ENCODE measurements around the gene GPN1.
A peak's percentile ranks its signal among the peaks of the same experiment; 100 is the strongest.

GPN1 gene

DNA sequence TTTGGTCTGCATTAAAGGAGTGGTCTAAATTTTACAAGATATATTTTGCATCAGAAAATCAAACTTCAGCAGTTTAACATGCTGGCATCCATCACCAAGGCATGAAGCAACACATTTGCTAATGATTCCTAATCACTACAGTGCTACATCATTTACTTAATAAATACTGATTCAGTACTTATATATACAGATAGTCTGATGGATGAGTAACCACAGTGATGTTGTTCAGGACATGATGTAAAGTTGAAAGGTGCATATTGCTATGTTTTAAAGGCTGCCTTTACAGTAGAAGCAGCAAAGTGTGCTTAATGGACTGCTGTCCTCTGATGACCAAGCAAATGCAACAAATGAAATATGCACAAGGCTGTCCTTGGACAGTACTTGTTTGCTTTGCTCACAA is 23.5 kb downstream of the GPN1 start:
- H3K36me3 ChIP-seq (ENCODE audit: control insufficient read depth, insufficient read depth, low read length), result peaks cover 97% of the 10 kb centered on the region
- no peaks in the 10 kb centered on the region for H3K9me3 ChIP-seq (ENCODE audit: control insufficient read depth, low read length)
- no peaks in the 10 kb centered on the region for H3K4me1 ChIP-seq (ENCODE audit: control insufficient read depth, insufficient read depth, low read length, poor library complexity, severe bottlenecking)
- H3K4me3 ChIP-seq (ENCODE audit: extremely low read depth, insufficient read depth, low read length, poor library complexity, severe bottlenecking), result no peak overlapping the region
- no peak overlapping the region for H3K27ac ChIP-seq (ENCODE audit: low read depth, low read length, severe bottlenecking)

DNA sequence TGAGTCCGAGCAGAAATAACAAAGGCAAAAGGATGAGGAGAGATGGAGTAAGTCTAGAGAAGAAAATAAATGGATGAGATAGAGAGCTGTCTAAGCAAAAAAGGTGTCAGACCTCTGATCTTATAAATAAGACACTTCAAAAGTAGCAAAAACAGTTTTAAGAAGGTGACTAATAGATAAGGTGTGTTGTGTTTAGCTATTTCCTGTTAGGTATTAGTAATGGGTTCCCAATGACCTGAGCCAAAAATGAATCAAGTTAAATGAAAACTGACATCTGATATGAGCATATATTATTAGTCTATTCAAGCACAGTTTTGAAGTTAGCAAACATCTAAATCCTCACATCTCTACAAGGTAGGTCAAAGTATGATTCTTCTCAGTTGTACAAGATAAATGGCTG is 23.9 kb downstream of the GPN1 start:
- Histone ChIP-seq H3K9me3 (ENCODE audit: control insufficient read depth, low read length) (no peaks in the 10 kb centered on the region), H3K27ac (ENCODE audit: low read depth, low read length, severe bottlenecking) (no peak overlapping the region), H3K36me3 (ENCODE audit: control insufficient read depth, insufficient read depth, low read length) (peaks cover 97% of the 10 kb centered on the region), H3K4me3 (ENCODE audit: extremely low read depth, insufficient read depth, low read length, poor library complexity, severe bottlenecking) (no peak overlapping the region), H3K4me1 (ENCODE audit: control insufficient read depth, insufficient read depth, low read length, poor library complexity, severe bottlenecking) (no peaks in the 10 kb centered on the region)
- 93% methylated on average over 1 of the region's 1 CpG; no CpG with 5 or more reads in 1 of the 2 experiments for WGBS, 2 experiments (ENCODE audit: insufficient coverage in 2 of 2)

DNA sequence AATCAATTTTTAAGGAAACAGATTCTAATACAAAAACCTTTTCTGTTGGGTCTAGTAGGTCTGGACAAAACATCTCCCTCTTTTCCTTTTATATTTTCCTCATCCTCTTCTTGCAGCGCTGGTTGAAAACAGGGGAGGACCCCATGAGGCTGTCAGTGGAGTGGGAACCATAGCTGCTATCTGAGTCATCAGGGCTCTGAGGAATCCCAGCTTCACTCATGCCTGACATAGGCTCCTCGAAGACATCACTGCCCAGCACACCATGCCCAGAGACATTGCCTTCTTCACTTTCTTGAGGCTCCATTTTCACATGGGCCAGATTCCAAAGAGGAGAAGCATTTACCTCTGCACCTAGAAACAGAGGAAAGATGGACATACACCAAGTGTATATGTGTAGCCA is 24.5 kb downstream of the GPN1 start:
- H3K9me3 ChIP-seq (ENCODE audit: control insufficient read depth, low read length), result no peaks in the 10 kb centered on the region
- peaks cover 92% of the 10 kb centered on the region for H3K36me3 ChIP-seq (ENCODE audit: control insufficient read depth, insufficient read depth, low read length)

DNA sequence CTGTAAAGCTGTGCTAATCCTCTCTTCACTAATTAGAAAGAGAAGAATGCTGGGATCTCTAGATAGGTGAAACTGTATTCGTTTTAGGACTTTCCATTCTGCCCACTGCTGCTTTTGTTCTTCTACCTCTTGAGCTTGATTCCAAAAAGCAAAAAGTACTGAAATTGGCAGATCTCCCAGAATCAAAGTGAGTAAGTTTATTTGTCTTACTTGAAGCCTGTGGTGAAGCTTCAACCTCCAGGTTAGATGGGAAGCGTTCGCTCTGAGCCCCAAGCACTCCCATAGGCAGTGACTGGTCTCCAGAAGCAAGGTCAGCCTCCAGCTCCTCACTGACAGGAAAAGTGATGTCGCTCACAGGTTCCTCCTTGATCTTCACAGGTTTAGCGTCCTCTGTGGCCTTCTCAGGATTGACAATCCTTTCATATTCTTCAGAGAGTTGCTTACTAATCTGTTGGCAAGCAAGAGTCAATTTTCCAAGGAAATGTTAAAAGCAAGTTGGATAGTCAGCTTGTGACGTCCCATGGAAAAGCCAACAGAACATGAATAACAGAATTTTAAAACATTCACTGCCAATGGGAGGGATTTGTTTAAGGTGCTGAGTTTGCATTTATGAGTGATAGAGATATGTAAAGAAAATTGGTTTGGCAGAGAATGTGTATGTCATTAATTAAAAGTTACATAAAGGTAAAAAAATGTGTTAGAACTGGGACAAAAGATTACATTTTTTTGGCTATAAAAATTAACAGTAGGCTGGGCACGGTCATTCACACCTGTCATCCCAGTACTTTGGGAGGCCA is 26.5 kb downstream of the GPN1 start:
- H3K27ac ChIP-seq (ENCODE audit: low read depth, low read length, severe bottlenecking), result no peak overlapping the region
- H3K36me3 ChIP-seq (ENCODE audit: control insufficient read depth, insufficient read depth, low read length), result peaks cover 93% of the 10 kb centered on the region
- H3K4me1 ChIP-seq (ENCODE audit: control insufficient read depth, insufficient read depth, low read length, poor library complexity, severe bottlenecking), result no peaks in the 10 kb centered on the region
- WGBS, 2 experiments (ENCODE audit: insufficient coverage in 2 of 2), result 86 to 93% methylated on average over 4 to 6 of the region's 7 CpGs
- H3K9me3 ChIP-seq (ENCODE audit: control insufficient read depth, low read length), result no peaks in the 10 kb centered on the region
- H3K4me3 ChIP-seq (ENCODE audit: extremely low read depth, insufficient read depth, low read length, poor library complexity, severe bottlenecking), result no peak overlapping the region

More for the DNA sequence above, 24.5 kb downstream of the GPN1 start:
- Histone ChIP-seq H3K4me3 (ENCODE audit: extremely low read depth, insufficient read depth, low read length, poor library complexity, severe bottlenecking) (no peak overlapping the region), H3K27ac (ENCODE audit: low read depth, low read length, severe bottlenecking) (no peak overlapping the region), H3K4me1 (ENCODE audit: control insufficient read depth, insufficient read depth, low read length, poor library complexity, severe bottlenecking) (no peaks in the 10 kb centered on the region)
- no CpG with 5 or more reads among the region's 2 CpGs for WGBS, 2 experiments (ENCODE audit: insufficient coverage in 2 of 2)

DNA sequence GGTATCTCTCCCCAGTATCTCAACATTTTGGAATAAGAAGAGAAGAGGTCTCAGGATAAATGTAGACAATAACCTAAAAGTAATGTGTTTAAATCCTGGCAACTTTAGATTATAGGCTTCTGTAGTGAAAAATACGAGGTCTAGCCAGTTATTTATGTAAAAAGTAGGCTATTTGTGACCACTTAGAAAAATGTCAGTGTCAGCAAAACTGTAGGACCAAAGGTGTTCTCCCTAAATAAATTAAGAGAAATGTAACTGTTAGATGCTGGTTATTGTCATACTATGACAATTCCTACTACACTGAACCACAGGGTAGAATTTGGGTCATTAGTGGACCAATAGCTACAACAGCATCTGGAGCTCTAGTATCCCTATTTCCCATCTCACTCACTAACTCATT is 32.5 kb downstream of the GPN1 start:
- Histone ChIP-seq H3K9me3 (ENCODE audit: control insufficient read depth, low read length) (no peaks in the 10 kb centered on the region), H3K4me1 (ENCODE audit: control insufficient read depth, insufficient read depth, low read length, poor library complexity, severe bottlenecking) (peaks cover 16% of the 10 kb centered on the region), H3K4me3 (ENCODE audit: extremely low read depth, insufficient read depth, low read length, poor library complexity, severe bottlenecking) (no peak overlapping the region), H3K27ac (ENCODE audit: low read depth, low read length, severe bottlenecking) (no peak overlapping the region), H3K36me3 (ENCODE audit: control insufficient read depth, insufficient read depth, low read length) (peaks cover 55% of the 10 kb centered on the region)
- 100% methylated on average over 1 of the region's 1 CpG; no CpG with 5 or more reads in 1 of the 2 experiments for WGBS, 2 experiments (ENCODE audit: insufficient coverage in 2 of 2)

DNA sequence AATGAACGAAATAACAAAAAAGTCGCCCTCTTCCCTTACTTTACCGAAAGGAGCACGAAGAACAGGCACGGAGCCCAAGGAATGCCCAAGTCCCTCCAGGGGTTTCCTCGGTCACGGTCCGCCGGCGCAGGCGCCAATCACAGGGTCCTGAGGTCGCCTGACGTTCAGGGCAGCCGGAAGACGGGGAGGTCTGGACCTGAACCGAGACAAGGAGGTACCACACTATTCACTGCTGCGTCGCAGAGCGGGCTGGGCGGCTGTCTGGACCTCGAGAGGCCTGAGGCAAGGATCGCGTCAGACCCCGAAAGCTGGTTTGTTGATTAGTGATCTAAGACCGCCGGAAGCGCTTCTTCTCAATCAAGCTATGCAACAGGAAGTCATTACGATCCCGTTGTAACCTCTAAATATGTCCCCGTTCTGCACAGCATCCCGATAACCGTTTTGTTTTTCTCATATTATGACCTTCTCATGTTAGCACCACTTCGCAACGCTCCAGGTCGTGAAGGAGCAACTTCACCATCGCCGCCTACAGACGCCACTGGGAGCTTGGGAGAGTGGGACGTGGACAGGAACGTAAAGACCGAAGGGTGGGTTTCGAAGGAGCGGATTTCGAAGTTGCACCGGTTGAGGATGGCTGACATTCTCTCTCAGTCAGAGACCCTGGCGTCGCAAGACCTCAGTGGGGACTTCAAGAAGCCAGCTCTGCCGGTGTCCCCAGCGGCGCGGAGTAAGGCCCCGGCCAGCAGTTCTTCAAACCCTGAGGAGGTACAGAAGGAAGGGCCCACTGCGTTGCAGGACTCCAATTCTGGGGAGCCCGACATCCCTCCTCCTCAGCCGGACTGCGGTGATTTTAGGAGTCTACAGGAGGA is 34.7 kb downstream of the GPN1 start, which contains the start of the genes SLC4A1AP and SUPT7L:
TSS of gene SLC4A1AP (plus strand) at position 605 of the 869 bp plus-strand sequence. CDS start at position 631, 26 bp downstream.
TSS of gene SUPT7L (minus strand) at position 330 of the 869 bp plus-strand sequence. CDS start 1,422 bp downstream, outside the sequence.
- 0 to 1% methylated on average over 43 to 52 of the region's 56 CpGs for WGBS, 2 experiments (ENCODE audit: insufficient coverage in 2 of 2)
- H3K4me1 ChIP-seq (ENCODE audit: control insufficient read depth, insufficient read depth, low read length, poor library complexity, severe bottlenecking), result peaks cover 16% of the 10 kb centered on the region
- peak within 1 kb of the TSS; percentile 98 for H3K4me3 ChIP-seq (ENCODE audit: extremely low read depth, insufficient read depth, low read length, poor library complexity, severe bottlenecking)
- no peaks in the 10 kb centered on the region for H3K9me3 ChIP-seq (ENCODE audit: control insufficient read depth, low read length)
- H3K27ac ChIP-seq (ENCODE audit: low read depth, low read length, severe bottlenecking), result peak within 1 kb of the TSS; percentile 84
- peaks cover 51% of the 10 kb centered on the region for H3K36me3 ChIP-seq (ENCODE audit: control insufficient read depth, insufficient read depth, low read length)

DNA sequence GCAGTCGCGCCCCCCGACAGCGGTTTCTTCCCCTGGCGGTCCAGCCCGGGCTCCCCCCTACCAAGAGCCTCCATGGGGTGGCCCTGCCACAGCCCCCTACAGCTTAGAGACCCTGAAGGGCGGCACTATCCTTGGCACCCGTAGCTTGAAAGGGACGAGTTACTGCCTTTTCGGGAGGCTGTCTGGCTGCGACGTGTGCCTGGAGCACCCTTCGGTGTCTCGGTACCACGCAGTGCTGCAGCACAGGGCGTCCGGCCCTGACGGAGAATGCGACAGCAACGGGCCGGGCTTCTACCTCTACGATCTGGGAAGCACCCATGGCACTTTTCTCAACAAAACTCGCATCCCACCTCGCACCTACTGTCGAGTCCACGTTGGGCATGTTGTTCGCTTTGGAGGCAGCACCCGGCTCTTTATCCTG is 35.3 kb downstream of the GPN1 start:
- H3K27ac ChIP-seq (ENCODE audit: low read depth, low read length, severe bottlenecking), result peak overlapping the region; percentile 84
- WGBS, 2 experiments (ENCODE audit: insufficient coverage in 2 of 2), result 1 to 5% methylated on average over 12 to 27 of the region's 28 CpGs
- H3K36me3 ChIP-seq (ENCODE audit: control insufficient read depth, insufficient read depth, low read length), result peaks cover 49% of the 10 kb centered on the region
- H3K4me1 ChIP-seq (ENCODE audit: control insufficient read depth, insufficient read depth, low read length, poor library complexity, severe bottlenecking), result peaks cover 16% of the 10 kb centered on the region
- no peaks in the 10 kb centered on the region for H3K9me3 ChIP-seq (ENCODE audit: control insufficient read depth, low read length)
- H3K4me3 ChIP-seq (ENCODE audit: extremely low read depth, insufficient read depth, low read length, poor library complexity, severe bottlenecking), result peak overlapping the region; percentile 98

DNA sequence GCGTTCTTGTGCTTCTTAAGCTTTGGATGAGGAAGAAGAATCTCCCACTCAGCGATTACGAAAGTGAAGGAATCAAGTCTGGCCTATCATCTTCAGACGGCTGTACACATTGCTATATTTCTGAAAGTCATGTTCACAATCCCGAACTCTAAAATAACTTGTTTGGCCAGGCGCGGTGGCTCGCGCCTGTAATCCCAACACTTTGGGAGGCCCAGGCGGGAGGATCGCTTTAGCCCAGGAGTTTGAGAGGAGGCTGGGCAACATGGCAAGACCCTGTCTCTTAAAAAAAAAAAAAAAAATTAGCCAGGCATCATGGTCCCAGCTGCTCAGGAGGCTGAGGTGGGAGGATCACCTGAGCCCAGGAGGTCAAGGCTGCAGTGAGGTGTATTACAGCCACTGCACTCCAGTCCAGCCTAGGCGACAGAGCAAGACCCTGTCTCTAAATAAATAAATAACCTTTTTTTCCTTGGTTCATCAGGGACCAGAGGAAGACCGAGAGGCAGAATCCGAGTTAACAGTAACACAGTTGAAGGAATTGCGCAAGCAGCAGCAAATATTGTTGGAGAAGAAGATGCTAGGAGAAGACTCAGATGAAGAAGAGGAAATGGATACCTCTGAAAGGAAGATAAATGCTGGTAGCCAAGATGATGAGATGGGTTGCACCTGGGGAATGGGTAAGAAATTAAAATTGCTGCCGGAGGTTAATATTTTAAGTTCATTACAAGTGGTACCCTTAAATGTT is 35.9 kb downstream of the GPN1 start:
- WGBS, 2 experiments (ENCODE audit: insufficient coverage in 2 of 2), result 86 to 87% methylated on average over 13 to 14 of the region's 16 CpGs
- Histone ChIP-seq H3K36me3 (ENCODE audit: control insufficient read depth, insufficient read depth, low read length) (peaks cover 50% of the 10 kb centered on the region), H3K4me1 (ENCODE audit: control insufficient read depth, insufficient read depth, low read length, poor library complexity, severe bottlenecking) (peaks cover 16% of the 10 kb centered on the region), H3K4me3 (ENCODE audit: extremely low read depth, insufficient read depth, low read length, poor library complexity, severe bottlenecking) (peak overlapping the region; percentile 98), H3K9me3 (ENCODE audit: control insufficient read depth, low read length) (no peaks in the 10 kb centered on the region), H3K27ac (ENCODE audit: low read depth, low read length, severe bottlenecking) (no peak overlapping the region)

DNA sequence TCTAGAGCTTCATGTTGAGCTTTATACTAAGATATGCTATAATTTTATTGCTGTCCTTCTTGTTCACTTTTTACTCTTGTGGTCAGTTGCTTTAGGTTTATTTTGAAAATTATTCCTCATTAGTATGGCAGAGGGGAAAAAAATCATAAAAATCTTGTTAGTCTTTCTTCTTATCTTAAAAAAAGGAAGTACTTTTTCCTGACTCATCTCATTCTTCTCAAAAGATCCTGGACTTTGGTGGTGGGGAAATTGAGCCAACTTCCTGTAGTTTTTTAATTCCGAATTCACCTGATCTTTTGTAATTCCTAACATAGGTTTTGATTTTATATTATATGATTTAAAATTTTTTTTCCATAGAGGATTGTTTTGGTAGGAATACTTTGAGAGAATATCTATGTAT is 38.6 kb downstream of the GPN1 start:
- H3K4me1 ChIP-seq (ENCODE audit: control insufficient read depth, insufficient read depth, low read length, poor library complexity, severe bottlenecking), result peaks cover 12% of the 10 kb centered on the region
- no peak overlapping the region for H3K4me3 ChIP-seq (ENCODE audit: extremely low read depth, insufficient read depth, low read length, poor library complexity, severe bottlenecking)
- no CpG with 5 or more reads among the region's 1 CpG for WGBS, 2 experiments (ENCODE audit: insufficient coverage in 2 of 2)
- H3K9me3 ChIP-seq (ENCODE audit: control insufficient read depth, low read length), result no peaks in the 10 kb centered on the region
- H3K27ac ChIP-seq (ENCODE audit: low read depth, low read length, severe bottlenecking), result no peak overlapping the region
- H3K36me3 ChIP-seq (ENCODE audit: control insufficient read depth, insufficient read depth, low read length), result peaks cover 39% of the 10 kb centered on the region

DNA sequence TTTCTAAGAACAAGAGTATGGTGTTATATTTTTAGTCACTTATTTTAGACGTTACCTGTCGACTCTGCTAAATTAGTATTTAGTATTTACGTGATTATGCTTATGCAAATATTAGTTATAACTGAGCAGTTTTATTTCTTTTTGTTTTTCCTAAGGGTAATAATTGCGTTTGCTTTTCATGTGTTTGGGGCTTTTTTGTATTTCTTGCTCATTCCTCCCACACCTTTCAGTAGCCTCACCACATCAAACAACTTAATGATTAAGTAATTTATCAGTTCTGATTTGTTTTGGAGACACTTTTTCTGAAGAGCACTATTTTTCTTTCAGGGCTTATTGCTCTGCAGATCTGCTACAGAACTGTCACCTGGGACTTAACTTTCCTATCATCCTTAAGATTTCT is 42.4 kb downstream of the GPN1 start:
- peaks cover 57% of the 10 kb centered on the region for H3K36me3 ChIP-seq (ENCODE audit: control insufficient read depth, insufficient read depth, low read length)
- no peak overlapping the region for H3K27ac ChIP-seq (ENCODE audit: low read depth, low read length, severe bottlenecking)
- H3K4me1 ChIP-seq (ENCODE audit: control insufficient read depth, insufficient read depth, low read length, poor library complexity, severe bottlenecking), result no peaks in the 10 kb centered on the region
- H3K4me3 ChIP-seq (ENCODE audit: extremely low read depth, insufficient read depth, low read length, poor library complexity, severe bottlenecking), result no peak overlapping the region
- H3K9me3 ChIP-seq (ENCODE audit: control insufficient read depth, low read length), result no peaks in the 10 kb centered on the region
- WGBS, 2 experiments (ENCODE audit: insufficient coverage in 2 of 2), result no CpG with 5 or more reads among the region's 4 CpGs
